PC-3 (cell line): ENCODE data around the gene KDELR1. TPM values are rescaled to one million over a fixed set of nuclear protein-coding genes. Genes with fewer than 3 reads are reported as not detected.

Experiments used
- ATAC-seq: fragments of 200-7000 bp; cut with Tn5 transposase; 2 replicates; pipeline ENCODE4 v1.9.1; 2020; ENCODE audit warnings: mild to moderate bottlenecking, moderate library complexity
- BruUV-seq: library from RNA; stranded (reverse); fragments of 400-500 nt; replicated peaks from 2 replicates; lab custom pipeline; 2021; lab: Mats Ljungman, UMichigan
- CTCF ChIA-PET: fragments of 300-600 bp; sonication (Branson Sonifier 250); formaldehyde crosslinking; loops from one replicate; lab custom pipeline; 2022; ENCODE audit warnings: antibody characterized with exemption; lab: Charles Lee
- POLR2A ChIA-PET: fragments of 300-600 bp; sonication (Branson Sonifier 250); formaldehyde crosslinking; loops from one replicate; lab custom pipeline; 2022; ENCODE audit warnings: antibody characterized with exemption; ENCODE audit not compliant: unreplicated experiment; lab: Charles Lee
- DNase-seq: peaks from one replicate; pipeline ENCODE4 v3.0.0-alpha.2; 2015
- H2AFZ ChIP-seq: fragments of 300-600 bp; sonication (generic); 2 replicates; pipeline ENCODE4 v1.6.0; 2016; ENCODE audit warnings: antibody characterized with exemption, low read length
- H3F3A ChIP-seq: fragments of 300-600 bp; sonication (generic); one replicate; pipeline ENCODE4 v1.6.0; 2017; ENCODE audit warnings: antibody characterized with exemption, low read length, control low read depth, mild to moderate bottlenecking; ENCODE audit not compliant: unreplicated experiment
- H3K27ac ChIP-seq: fragments of 300-600 bp; sonication (generic); 2 replicates; pipeline ENCODE4 v1.5.1; 2016; ENCODE audit warnings: mild to moderate bottlenecking, low read length
- H3K27me3 ChIP-seq: fragments of 300-600 bp; sonication (generic); 2 replicates; pipeline ENCODE4 v1.6.1; 2016; ENCODE audit warnings: low read length, mixed read lengths
- H3K36me3 ChIP-seq: fragments of 300-600 bp; sonication (generic); 2 replicates; pipeline ENCODE4 v1.6.1; 2016; ENCODE audit warnings: low read depth, mixed run types, low read length, mixed read lengths
- H3K4me1 ChIP-seq: fragments of 300-600 bp; sonication (generic); 2 replicates; pipeline ENCODE4 v1.5.1; 2016; ENCODE audit warnings: low read length; ENCODE audit not compliant: insufficient read depth
- H3K4me2 ChIP-seq: fragments of 300-600 bp; sonication (generic); 2 replicates; pipeline ENCODE4 v1.6.0; 2016; ENCODE audit warnings: low read length
- H3K4me3 ChIP-seq: fragments of 300-600 bp; sonication (generic); 2 replicates; pipeline ENCODE4 v1.5.1; 2016; ENCODE audit warnings: mild to moderate bottlenecking, low read length, mixed read lengths
- H3K79me2 ChIP-seq: fragments of 300-600 bp; sonication (generic); 2 replicates; pipeline ENCODE4 v1.6.1; 2017; ENCODE audit warnings: low read length, mixed read lengths
- H3K9ac ChIP-seq: fragments of 300-600 bp; sonication (generic); 2 replicates; pipeline ENCODE4 v1.6.0; 2016; ENCODE audit warnings: mild to moderate bottlenecking, low read length
- H3K9me2 ChIP-seq: fragments of 300-600 bp; sonication (generic); replicated peaks from 2 replicates; pipeline ENCODE4 v1.6.1; 2016; ENCODE audit warnings: mixed run types, low read length, mixed read lengths
- H3K9me3 ChIP-seq: fragments of 300-600 bp; sonication (generic); 2 replicates; pipeline ENCODE4 v1.6.1; 2016; ENCODE audit warnings: low read length, mixed read lengths
- H4K20me1 ChIP-seq: fragments of 300-600 bp; sonication (generic); 2 replicates; pipeline ENCODE4 v1.6.1; 2016; ENCODE audit warnings: low read length, mixed read lengths
- CTCF ChIP-seq: fragments of 300-600 bp; sonication (generic); conservative IDR thresholded peaks from 2 replicates; pipeline ENCODE4 v1.5.1; 2017; ENCODE audit warnings: antibody characterized with exemption, low read depth, mild to moderate bottlenecking, low read length
- EZH2 ChIP-seq: fragments of 300-600 bp; sonication (generic); IDR thresholded peaks from one replicate; pipeline ENCODE4 v1.6.1; 2017; ENCODE audit warnings: antibody characterized with exemption, mild to moderate bottlenecking, low read length; ENCODE audit not compliant: unreplicated experiment
- EZH2phosphoT487 ChIP-seq: fragments of 300-600 bp; sonication (generic); IDR thresholded peaks from 2 replicates; pipeline ENCODE4 v1.6.1; 2018; ENCODE audit warnings: mild to moderate bottlenecking, antibody characterized with exemption, low read length, borderline replicate concordance
- intact Hi-C: fragments of 100-400 bp; cut with micrococcal nuclease; formaldehyde crosslinking; loops from 2 replicates; pipeline ENCODE4 v1.9.0; 2023
- total RNA-seq: library from RNA; depleted of rRNA; stranded (reverse); fragments of >200 nt; gene quantifications from 2 replicates; pipeline ENCODE4 v1.2.3, GENCODE V29; 2014

The KDELR1 gene
- total RNA-seq, 1 experiment from 2014 or later: 90.2 TPM

GRCh38 chr19:48367855-48368254, 23.5 kb downstream of the KDELR1 start:
- H3K27ac ChIP-seq: no peak overlapping the region
- ATAC-seq (no peak), DNase-seq (no peak)
- H4K20me1 ChIP-seq: no peaks in the 10 kb centered on the region
- H3K79me2 ChIP-seq: no peaks in the 10 kb centered on the region
- H3K36me3 ChIP-seq: no peaks in the 10 kb centered on the region
- H3K27me3 ChIP-seq: no peaks in the 10 kb centered on the region
- H3K9me2 ChIP-seq: no peaks in the 10 kb centered on the region
- H3K4me3 ChIP-seq: no peak overlapping the region
- CTCF ChIA-PET: no interaction called here
- TF ChIP-seq EZH2: no peak
- no peak for TF ChIP-seq EZH2phosphoT487
- TF ChIP-seq CTCF: no peak
- H3K9ac ChIP-seq: no peak overlapping the region
- H3K4me2 ChIP-seq: no peak overlapping the region
- POLR2A ChIA-PET: no interaction called here
- H3F3A ChIP-seq: no peaks in the 10 kb centered on the region
- intact Hi-C loops: no loop called here
- H3K9me3 ChIP-seq: no peaks in the 10 kb centered on the region
- peaks cover 15% of the 10 kb centered on the region for H3K4me1 ChIP-seq
- no TSS peak for BruUV-seq
- no peak overlapping the region for H2AFZ ChIP-seq

GRCh38 chr19:48365602-48366001, 25.7 kb downstream of the KDELR1 start:
- POLR2A ChIA-PET: no interaction called here

More at GRCh38 chr19:48365602-48366001, 25.7 kb downstream of the KDELR1 start:
- H3K27me3 ChIP-seq: no peaks in the 10 kb centered on the region
- H3F3A ChIP-seq: no peaks in the 10 kb centered on the region
- CTCF ChIA-PET: no interaction called here
- intact Hi-C loops: no loop called here
- ATAC-seq (no peak), DNase-seq (no peak)
- TF ChIP-seq EZH2: no peak
- no peak for TF ChIP-seq CTCF
- TF ChIP-seq EZH2phosphoT487: no peak
- H2AFZ ChIP-seq: no peak overlapping the region
- no peaks in the 10 kb centered on the region for H3K9me3 ChIP-seq
- H3K36me3 ChIP-seq: no peaks in the 10 kb centered on the region
- no peak overlapping the region for H3K4me2 ChIP-seq
- H3K4me3 ChIP-seq: no peak overlapping the region
- no peaks in the 10 kb centered on the region for H4K20me1 ChIP-seq
- no peaks in the 10 kb centered on the region for H3K79me2 ChIP-seq
- no peak overlapping the region for H3K27ac ChIP-seq
- no peaks in the 10 kb centered on the region for H3K9me2 ChIP-seq
- peaks cover 5% of the 10 kb centered on the region; the same call in 1 of the 2 replicates for H3K4me1 ChIP-seq
- no TSS peak for BruUV-seq
- no peak overlapping the region for H3K9ac ChIP-seq
